Left cardiac atrium (tissue), 4 donors: ENCODE measurements around the gene CENPS. TPM values are rescaled to one million over a fixed set of nuclear protein-coding genes. Genes with fewer than 3 reads are reported as not detected.
A peak's percentile ranks its signal among the peaks of the same experiment; 100 is the strongest.
"Not testable (repeated sequence)": the region's sequence is repeated elsewhere in the genome, so short reads cannot be mapped to it uniquely, and the experiment has no call there.

Experiments used
- ATAC-seq, 2 donors: fragments of 200-7000 bp; cut with Tn5 transposase; one replicate each; pipeline ENCODE4 v1.9.1; 2020; ENCODE audit warnings: mild to moderate bottlenecking in 2 of 2, moderate library complexity in 2 of 2
- DNase-seq: peaks from one replicate; pipeline ENCODE4 v3.0.0-alpha.2; 2020
- intact Hi-C, 2 donors: fragments of 100-400 bp; cut with DNase I; formaldehyde crosslinking; loops; one replicate each; pipeline versions ENCODE4 v1.14.1 to v1.15.1; 2022 to 2023
- total RNA-seq, 2 donors: library from RNA; stranded (reverse); fragmentation: NEBNext Ultra II Directional; extraction: Animal tissue kit (Norgen Biotek cat#: 25700); gene quantifications; one replicate each; pipeline ENCODE4 v1.2.1, GENCODE V29; 2021
- donor health status: DM: no; HTN: yes; CAD: no.
- donor health status: DM: no; HTN: yes; CAD: no; lungs with severe emphysema.
- donor health status: DM: yes; HTN: yes; CAD: no.
- donor health status: Dilated cardiomyopathy.

CENPS gene
- total RNA-seq, 2 donors from 2014 or later, result 4.1 to 5.0 TPM

DNA sequence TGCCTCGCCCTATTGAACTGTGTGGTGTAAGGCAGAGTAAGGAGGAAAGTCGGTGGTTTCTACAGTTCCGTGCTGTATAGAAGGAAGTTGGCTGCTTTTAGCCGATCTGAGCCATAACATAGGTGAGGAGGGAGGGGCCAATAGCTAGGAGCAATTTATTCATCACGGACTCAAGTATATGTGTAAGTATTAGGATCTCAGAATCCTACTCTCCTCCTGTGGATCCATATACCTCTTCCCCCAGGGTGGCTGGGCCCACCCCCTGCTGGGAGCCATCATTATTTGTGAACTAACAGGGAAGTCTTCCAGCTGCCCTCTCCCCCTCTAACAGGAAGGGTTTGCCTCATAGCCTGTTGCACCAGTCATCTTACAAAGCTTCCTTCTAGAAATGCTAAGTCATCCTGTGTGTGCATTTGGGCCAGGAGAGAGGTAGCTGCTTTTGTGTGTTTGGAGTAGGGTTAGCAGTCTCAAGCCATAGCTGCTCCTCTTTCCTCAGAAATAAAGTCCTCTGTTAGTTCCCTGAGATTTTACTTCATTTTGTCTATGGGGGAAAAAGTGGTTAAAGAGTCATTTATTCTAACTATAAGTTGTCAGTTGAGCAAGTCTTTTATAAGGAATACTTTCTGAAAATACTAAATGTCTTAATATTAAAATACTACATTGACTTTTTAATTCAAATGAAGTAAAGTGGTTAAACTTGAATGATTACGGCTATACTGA lies 14.9 kb upstream of the CENPS start:
- intact Hi-C loops, result no loop called here
- DNase-seq (peak; percentile 25), ATAC-seq (peak; percentile 74 to 83)

- DNase-seq, intact Hi-C loops, ATAC-seq: not testable (repeated sequence)
These were observed 14.3 kb upstream of the CENPS start for GRCh38 chr1:10415967-10416366.

DNA sequence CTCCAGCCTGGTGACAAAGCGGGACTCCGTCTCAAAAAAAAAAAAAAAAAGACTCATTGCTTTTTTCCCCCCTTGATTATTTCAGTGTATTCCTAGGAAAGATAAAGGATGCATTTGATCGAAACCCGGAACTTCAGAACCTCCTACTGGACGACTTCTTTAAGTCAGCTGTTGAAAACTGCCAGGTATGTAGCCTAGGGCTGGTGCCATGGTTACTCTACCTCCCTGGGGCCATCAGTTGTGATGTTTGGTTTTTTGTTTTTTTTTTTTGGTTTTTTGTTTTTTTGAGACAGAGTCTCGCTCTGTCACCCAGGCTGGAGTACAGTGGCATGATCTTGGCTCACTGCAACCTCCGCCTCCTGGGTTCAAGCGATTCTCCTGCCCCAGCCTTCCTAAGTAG lies 11.5 kb upstream of the CENPS start:
- DNase-seq, intact Hi-C loops, ATAC-seq: not testable (repeated sequence)

DNA sequence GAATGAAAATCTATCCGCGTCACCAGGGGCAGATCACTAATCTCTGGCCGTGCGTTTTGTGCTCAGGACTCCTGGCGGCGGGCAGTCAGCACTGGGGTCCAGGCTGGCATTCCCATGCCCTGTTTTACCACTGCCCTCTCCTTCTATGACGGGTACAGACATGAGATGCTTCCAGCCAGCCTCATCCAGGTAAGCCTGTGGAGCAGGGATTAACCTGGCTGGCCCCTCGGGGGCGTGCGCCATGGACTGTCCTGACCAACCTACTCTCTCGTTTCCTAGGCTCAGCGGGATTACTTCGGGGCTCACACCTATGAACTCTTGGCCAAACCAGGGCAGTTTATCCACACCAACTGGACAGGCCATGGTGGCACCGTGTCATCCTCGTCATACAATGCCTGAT lies 10.9 kb upstream of the CENPS start:
- intact Hi-C loops, result no loop called here
- no peak for ATAC-seq
- no peak for DNase-seq

GRCh38 chr1:10421637-10422036 lies 8.6 kb upstream of the CENPS start:
- DNase-seq, result no peak
- intact Hi-C loops, result no loop called here
- no peak for ATAC-seq

- ATAC-seq (peak; percentile 21 to 31), DNase-seq (peak; percentile 42)
- intact Hi-C loops, result no loop called here
These were observed 6.2 kb upstream of the CENPS start for GRCh38 chr1:10424034-10424433.

- intact Hi-C loops, result loop anchor here in 1 of 2 donors (5.0 kb wide), 1 partner anchor 47 kb away; no protein-coding TSS in a partner anchor
- DNase-seq (no peak), ATAC-seq (no peak)
These were observed 5.6 kb upstream of the CENPS start for GRCh38 chr1:10424651-10425050.

DNA sequence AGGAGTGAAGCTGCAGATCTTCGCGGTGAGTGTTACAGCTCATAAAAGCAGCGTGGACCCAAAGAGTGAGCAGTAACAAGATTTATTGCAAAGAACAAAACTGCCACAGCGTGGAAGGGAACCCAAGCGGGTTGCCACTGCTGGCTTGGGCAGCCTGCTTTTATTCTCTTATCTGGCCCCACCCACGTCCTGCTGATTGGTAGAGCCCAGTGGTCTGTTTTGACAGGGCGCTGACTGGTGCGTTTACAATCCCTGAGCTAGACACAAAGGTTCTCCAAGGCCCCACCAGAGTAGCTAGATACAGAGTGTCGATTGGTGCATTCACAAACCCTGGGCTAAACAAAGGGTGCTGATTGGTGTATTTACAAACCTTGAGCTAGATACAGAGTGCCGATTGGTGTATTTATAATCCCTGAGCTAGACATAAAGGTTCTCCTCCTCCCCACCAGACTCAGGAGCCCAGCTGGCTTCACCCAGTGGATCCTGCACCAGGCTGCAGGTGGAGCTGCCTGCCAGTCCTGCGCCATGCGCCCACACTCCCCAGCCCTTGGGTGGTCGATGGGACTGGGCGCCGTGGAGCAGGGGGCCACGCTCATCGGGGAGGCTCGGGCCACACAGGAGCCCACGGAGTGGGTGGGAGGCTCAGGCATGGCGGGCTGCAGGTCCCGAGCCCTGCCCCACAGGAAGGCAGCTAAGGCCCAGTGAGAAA lies 4.3 kb upstream of the CENPS start:
- ATAC-seq, result not testable (repeated sequence)
- intact Hi-C loops, result loop anchor here in 1 of 2 donors (5.0 kb wide), 1 partner anchor 49 kb away; no protein-coding TSS in a partner anchor

DNA sequence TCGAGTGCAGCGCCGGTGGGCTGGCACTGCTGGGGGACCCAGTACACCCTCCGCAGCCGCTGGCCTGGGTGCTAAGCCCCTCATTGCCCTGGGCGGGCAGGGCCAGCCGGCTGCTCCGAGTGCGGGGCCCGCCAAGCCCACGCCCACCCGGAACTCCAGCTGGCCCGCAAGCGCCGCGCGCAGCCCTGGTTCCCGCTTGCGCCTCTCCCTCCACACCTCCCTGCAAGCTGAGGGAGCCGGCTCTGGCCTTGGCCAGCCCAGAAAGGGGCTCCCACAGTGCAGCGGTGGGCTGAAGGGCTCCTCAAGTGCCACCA lies 3.7 kb upstream of the CENPS start:
- DNase-seq, ATAC-seq: not testable (repeated sequence)
- intact Hi-C loops, result loop anchor here in 1 of 2 donors (5.0 kb wide), 1 partner anchor 49 kb away; no protein-coding TSS in a partner anchor

More for the DNA sequence above, 4.3 kb upstream of the CENPS start:
- DNase-seq, result not testable (repeated sequence)

GRCh38 chr1:10428984-10429383 lies 1.2 kb upstream of the CENPS start:
- intact Hi-C loops, result loop anchor here (2.0 to 5.0 kb wide), 2 partner anchors 52 kb away; no protein-coding TSS in a partner anchor
- no peak for DNase-seq
- ATAC-seq, result no peak

DNA sequence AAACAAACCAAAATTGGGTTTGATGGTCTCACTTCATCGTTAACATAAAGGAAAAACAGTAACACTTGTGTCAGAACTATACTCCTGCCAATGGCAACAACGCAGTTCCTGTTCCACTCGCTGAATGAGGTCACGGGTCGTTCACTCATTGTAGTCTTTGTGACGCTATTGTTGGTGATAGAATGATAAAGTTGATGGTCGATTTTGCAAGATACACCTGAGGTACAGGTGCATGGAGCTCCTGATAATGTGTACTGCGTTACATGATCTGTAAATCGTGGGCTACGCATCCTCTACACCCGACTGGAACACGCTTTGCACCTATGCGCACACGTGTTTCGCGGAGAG lies 391 bp upstream of the CENPS start:
- ATAC-seq, result peak in 1 of 2 donors; percentile 3
- intact Hi-C loops, result loop anchor here (2.0 to 5.0 kb wide), 3 partner anchors 53 to 65 kb away; no protein-coding TSS in a partner anchor
- no peak for DNase-seq

DNA sequence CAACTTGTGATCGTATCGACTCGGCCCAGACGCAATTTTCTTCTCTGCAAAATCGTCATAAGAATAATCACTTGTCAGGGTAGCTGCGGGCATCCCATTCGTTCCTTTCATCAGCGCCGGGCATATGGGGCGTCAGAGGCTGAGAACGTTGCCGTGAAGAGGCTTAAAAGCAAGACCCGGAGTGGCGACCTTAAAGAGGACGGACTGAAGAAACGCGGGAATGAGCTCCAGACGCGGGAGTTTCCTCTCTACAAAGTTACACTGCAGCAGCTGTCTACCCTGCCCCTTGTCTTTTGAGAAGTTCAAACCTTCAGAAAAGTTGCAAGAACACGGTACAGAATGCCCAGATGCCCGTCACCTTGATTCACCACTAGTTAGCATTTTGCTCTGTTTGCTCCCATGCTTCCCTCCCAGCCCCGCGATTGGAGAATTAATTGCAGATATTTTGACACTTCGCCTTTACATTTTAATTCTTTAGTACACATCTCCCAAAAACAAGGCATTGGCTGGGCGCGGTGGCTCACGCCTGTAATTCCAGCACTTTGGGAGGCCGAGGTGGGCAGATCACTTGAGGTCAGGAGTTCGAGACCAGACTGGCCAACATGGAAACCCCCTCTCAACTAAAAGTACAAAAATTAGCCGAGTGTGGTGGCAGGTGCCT lies 967 bp downstream of the CENPS start:
- no peak for ATAC-seq
- no peak for DNase-seq
- intact Hi-C loops, result loop anchor here in 1 of 2 donors (2.0 kb wide), 1 partner anchor 64 kb away; no protein-coding TSS in a partner anchor

DNA sequence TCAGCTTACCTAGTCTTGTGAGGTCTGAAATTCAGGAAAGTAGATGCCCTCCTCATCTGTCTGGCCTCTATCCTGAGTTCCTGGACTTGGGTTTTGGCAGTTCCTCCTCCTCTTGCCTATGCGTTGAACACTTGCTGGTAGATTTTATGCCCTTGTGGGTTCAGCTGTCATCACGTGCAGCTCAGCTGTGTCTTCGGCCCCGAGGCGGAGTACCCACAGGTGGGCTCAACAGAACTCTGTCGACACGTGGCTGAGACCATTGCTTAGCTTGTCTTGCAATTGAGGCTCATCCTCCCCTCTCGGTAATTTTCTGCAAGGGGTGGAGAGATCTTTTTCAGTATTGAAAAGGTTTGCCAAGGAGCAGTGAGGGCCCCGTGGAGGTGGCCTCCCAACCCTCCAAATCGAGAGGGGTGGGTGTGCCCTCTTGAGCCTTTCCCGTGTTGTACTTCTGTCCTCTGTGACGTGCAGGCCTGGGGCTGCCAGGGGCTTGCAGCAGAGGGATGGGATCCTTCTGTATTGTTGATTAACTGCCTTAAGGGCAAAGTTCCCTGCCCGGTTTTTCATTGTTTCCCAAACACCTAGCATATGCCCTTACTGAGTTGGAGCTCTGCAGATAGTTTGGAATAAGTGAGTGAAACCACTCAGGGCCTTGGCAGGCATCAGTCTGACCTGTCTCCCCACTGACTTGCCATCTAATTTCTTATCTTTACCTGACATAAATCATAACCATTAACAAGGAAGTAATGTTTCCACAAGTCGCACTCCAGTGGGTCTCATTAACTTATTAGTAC lies 2.9 kb downstream of the CENPS start:
- intact Hi-C loops, result no loop called here

GRCh38 chr1:10433790-10434189 lies 3.6 kb downstream of the CENPS start:
- intact Hi-C loops, result no loop called here
- no peak for DNase-seq
- ATAC-seq, result no peak

More for the DNA sequence above, 2.9 kb downstream of the CENPS start:
- DNase-seq, result no peak
- no peak for ATAC-seq

DNA sequence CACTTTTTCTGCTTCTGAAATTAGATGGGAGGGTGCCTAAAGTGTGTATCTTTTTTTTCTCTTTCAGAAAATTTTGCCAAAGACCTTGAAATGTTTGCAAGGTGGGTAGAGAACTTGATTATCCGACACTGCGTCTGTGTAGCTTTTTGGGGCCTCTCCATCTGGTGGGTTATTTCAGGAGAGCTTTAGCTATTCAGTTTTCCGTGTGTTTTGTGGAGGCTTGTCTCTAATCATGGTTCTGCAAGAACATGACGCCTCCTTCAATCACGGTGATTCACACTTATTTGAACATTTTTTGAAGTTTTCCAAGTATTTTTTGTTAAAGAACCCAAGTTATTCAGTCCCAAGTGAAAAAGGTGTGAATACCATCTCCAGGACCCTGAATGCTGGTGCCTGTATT lies 4.4 kb downstream of the CENPS start:
- ATAC-seq (no peak), DNase-seq (no peak)
- intact Hi-C loops, result no loop called here

DNA sequence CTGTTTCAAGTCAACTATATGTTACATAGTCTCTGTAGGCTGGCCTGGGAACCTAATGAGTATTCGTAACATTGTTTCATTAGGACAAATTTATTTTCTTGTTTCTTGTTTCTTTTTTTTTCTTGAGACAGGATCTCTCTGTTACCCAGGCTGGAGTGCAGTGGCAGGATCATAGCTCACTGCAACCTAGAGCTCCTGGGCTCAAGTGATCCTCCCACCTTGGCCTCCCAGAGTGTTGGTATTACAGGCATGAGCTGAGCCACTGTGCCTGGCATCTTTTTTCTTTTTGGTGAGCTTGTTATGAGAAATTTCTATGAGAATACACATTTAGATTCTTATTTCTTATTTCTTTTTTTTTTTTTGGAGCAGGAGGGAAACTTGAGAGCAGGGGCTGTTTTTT lies 6.8 kb downstream of the CENPS start:
- ATAC-seq (no peak), DNase-seq (no peak)
- intact Hi-C loops, result no loop called here

GRCh38 chr1:10438677-10439163 lies 8.5 kb downstream of the CENPS start:
- intact Hi-C loops, result no loop called here
- DNase-seq (no peak), ATAC-seq (no peak)

GRCh38 chr1:10440305-10440704 lies 10.1 kb downstream of the CENPS start:
- DNase-seq, result no peak
- no peak for ATAC-seq
- intact Hi-C loops, result no loop called here

- ATAC-seq, result no peak
- intact Hi-C loops, result no loop called here
- no peak for DNase-seq
These were observed 10.6 kb downstream of the CENPS start for GRCh38 chr1:10440794-10441193.
